ENCODE data around the gene HPCA.

DNA sequence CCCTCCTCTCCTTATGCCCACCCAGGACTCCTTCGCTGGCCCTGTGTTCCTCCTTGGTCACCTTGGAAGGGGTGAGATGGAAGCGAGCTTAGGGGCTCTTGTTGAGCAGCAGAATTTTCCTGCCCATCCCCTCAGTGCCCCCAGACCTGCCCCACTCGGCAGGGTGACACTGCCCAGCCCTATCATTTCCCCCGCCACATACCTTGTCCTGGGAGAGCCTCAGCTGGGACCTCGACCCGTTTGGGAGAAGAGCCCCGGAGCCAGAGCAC, 14.2 kb upstream of the HPCA start:
- TF ChIP-seq POLR2A (IDR thresholded peaks at IDR 0.05; ENCODE audit: low read depth, low read length) = no peak
- TF ChIP-seq POLR2AphosphoS5 (IDR thresholded peaks at IDR 0.05; ENCODE audit: low read depth, low read length) = no peak
